GM04503 (cell line): ENCODE data around the gene DAZ1.
"Not testable (repeated sequence)": the region's sequence is repeated elsewhere in the genome, so short reads cannot be mapped to it uniquely, and the experiment has no call there.

Experiments used
- DNase-seq: peaks from one replicate; pipeline ENCODE4 v3.0.0-alpha.2; 2012; ENCODE audit warnings: low read depth

The DAZ1 gene, protein sequence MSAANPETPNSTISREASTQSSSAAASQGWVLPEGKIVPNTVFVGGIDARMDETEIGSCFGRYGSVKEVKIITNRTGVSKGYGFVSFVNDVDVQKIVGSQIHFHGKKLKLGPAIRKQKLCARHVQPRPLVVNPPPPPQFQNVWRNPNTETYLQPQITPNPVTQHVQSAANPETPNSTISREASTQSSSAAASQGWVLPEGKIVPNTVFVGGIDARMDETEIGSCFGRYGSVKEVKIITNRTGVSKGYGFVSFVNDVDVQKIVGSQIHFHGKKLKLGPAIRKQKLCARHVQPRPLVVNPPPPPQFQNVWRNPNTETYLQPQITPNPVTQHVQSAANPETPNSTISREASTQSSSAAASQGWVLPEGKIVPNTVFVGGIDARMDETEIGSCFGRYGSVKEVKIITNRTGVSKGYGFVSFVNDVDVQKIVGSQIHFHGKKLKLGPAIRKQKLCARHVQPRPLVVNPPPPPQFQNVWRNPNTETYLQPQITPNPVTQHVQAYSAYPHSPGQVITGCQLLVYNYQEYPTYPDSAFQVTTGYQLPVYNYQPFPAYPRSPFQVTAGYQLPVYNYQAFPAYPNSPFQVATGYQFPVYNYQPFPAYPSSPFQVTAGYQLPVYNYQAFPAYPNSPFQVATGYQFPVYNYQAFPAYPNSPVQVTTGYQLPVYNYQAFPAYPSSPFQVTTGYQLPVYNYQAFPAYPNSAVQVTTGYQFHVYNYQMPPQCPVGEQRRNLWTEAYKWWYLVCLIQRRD

GRCh38 chrY:23198908-23199307 is at the start of gene DAZ1:
DAZ1 (minus strand) TSS chrY:23199008; CDS start chrY:23198800, 208 bp downstream.
- not testable (repeated sequence) for DNase-seq

GRCh38 chrY:23219233-23219632 is 20.4 kb upstream of the DAZ1 start, which contains the start of gene DAZ2:
DAZ2 (plus strand) TSS chrY:23219533; CDS start chrY:23219741, 208 bp downstream.
- not testable (repeated sequence) for DNase-seq

GRCh38 chrY:23210681-23211080 is 11.9 kb upstream of the DAZ1 start:
- not testable (repeated sequence) for DNase-seq

DNA sequence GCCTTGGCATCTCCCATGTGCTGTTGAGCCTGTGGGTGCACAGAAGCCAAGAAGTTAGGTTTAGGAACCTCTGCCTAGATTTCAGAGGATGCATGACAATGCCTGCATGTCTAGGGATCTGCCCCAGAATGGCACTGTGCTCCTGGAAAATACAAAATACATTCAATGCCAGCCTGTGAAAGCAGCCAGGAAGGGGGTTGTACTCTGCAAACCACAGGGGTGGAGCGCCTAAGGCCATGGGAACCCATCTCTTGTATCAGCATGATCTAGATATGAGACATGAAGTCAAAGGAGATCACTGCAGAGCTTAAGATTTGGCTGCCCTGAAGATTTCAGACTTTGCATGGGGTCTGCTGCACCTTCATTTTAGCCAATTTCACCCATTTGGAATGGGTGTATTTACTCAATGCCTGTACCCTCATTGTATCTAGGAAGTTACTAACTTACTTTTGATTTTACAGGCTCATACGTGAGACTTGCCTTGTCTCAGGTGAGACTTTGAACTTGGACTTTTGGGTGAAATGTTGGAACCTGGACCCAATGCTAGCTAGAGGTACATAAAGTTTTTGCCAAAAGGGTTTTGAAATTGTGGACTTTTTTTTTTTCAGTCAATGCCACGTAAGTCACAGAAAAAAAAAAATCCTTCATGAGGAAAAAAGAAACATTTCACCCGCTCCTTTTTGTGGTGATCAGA is 11.1 kb upstream of the DAZ1 start:
- DNase-seq: not testable (repeated sequence)

- DNase-seq: not testable (repeated sequence)
These were observed 8.6 kb upstream of the DAZ1 start for GRCh38 chrY:23207455-23207854.
